Measurements from ENCODE around the gene AKAP6.

DNA sequence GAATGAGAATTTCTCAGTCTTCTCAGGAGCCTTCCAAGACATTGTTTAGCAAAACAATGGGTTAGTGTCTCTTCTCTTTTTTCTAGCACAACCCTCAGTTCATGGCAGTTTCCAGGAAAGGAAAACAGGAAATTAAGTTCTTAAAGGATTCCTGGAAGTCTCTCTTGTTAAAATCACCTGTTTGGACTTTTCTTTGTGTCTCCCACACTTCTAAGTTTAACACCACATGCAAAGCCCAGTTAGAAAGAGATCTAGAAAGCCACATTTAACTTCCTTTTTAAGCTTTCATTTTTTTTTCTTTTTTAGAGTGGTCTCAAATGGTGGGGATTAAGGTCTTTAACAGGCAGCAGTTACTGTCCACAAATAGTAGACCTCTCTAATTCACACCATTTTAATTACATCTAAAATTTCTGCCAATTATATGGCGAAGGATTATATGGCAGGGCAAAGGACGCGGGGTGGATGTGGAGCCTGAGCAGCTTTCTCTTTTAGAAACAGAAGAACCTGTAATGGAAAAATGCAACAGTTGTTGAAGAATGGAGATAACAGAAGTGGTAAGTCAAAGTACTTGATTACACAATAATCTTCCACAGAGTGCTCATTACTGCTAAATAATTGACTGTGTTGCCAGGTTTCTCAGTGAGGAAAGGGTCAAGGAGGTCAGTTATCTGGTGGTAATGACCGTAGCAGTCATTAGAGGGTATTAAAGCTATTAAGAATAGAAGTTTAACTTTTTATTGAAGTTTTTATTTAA, 298.6 kb downstream of the AKAP6 start:
- TF ChIP-seq, protein P1, sequence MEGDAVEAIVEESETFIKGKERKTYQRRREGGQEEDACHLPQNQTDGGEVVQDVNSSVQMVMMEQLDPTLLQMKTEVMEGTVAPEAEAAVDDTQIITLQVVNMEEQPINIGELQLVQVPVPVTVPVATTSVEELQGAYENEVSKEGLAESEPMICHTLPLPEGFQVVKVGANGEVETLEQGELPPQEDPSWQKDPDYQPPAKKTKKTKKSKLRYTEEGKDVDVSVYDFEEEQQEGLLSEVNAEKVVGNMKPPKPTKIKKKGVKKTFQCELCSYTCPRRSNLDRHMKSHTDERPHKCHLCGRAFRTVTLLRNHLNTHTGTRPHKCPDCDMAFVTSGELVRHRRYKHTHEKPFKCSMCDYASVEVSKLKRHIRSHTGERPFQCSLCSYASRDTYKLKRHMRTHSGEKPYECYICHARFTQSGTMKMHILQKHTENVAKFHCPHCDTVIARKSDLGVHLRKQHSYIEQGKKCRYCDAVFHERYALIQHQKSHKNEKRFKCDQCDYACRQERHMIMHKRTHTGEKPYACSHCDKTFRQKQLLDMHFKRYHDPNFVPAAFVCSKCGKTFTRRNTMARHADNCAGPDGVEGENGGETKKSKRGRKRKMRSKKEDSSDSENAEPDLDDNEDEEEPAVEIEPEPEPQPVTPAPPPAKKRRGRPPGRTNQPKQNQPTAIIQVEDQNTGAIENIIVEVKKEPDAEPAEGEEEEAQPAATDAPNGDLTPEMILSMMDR (conservative IDR thresholded peaks at IDR 0.05) = no peak
- TF ChIP-seq ZFX (IDR thresholded peaks at IDR 0.05) = no peak
